ENCODE results near the gene GJB2.

GJB2 gene

GRCh38 chr13:20192158-20192835, 441 bp downstream of the GJB2 start:
- DNase-seq = no peak

GRCh38 chr13:20191311-20192157, 1.2 kb downstream of the GJB2 start:
- no peak for DNase-seq

- no peak for DNase-seq
Measured at GRCh38 chr13:20190481-20191310, 2.0 kb downstream of the GJB2 start.

- DNase-seq = no peak
Measured at GRCh38 chr13:20190076-20190475, 2.7 kb downstream of the GJB2 start.

- peak; percentile 67 for DNase-seq
Measured at GRCh38 chr13:20188667-20189553, 3.8 kb downstream of the GJB2 start.

DNA sequence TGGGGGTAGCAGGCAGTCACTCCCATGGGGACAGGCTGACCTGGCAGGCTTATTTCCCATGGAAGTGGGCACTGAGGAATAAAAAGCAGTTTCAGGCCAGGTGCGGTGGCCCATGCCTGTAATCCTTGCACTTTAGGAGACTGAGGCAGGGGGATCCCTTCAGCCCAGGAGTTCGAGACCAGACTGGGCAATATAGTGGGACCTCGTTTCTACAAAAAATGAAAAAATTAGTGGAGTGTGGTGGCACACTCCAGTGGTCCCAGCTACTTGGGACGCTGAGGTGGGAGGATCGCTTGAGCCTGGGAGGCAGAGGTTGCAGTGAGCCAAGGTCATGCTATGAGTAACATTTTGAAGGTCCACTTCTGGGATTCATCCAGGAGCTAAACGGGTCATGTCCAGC, 6.0 kb downstream of the GJB2 start:
- DNase-seq = no peak

DNA sequence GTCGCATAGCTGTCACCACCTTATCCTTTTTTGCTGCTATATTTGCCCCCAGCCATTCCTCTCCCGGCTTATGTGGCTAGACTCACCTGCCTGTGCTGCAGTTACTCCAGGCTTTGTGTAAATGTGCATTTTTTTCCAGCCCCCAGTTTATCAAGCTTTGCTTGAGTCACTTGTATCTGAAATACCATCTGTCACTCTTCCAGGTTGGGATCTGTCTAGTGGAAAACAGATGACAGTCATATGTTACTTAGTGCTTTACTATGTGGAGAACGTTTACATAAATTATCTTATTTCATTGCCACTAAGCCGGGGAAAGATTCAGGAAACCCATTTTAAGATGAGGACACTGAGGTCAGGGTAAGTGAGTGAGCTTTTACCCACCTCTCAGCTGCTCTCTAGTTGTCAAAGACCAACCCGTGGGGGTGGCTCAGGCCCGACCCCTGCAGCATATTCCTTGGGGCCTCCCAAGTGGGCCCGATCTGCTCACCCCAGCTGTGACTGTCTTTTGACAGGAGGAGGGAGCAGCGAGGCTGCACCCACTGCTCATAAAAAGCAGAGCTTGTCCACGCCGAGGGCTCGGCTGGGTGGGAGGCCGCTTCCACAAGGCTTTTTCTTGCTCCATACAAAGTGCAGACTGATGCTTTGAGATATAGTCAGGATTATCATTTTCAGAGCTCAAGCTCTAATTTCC, 7.2 kb downstream of the GJB2 start:
- DNase-seq = no peak

DNA sequence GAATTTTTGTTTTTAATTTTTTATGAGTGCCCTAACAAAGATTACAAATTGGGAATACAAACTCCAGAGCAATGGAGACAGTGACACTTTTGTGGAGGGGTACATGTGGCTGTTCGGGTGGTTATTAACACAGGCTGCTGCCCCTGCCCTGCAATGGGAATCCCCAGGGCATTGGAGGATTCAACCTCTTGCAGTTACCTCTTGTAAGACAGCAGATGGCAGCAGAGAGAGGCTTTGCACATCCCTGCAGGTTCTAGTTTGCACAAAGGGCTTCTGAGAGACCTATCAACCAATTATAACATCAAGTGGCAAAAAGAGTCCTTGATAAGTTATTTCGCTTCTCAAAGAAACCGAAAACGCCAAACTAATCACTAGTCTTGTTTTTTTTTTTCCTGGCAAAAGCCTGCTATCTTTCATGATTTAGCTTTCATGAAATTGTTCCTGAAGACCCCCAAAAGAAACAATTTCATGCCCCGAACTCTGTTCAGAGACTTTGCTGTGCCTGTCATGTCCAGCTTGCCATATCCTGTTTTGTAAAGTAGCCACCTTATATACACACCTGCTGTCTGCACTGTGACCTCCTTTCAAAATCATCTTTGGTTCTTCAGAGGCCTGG, 10.4 kb downstream of the GJB2 start:
- DNase-seq = peak; percentile 70

GRCh38 chr13:20181188-20181587, 11.6 kb downstream of the GJB2 start:
- no peak for DNase-seq

GRCh38 chr13:20178156-20178555, 14.6 kb downstream of the GJB2 start:
- DNase-seq = no peak

- no peak for DNase-seq
Measured at GRCh38 chr13:20177049-20177831, 15.5 kb downstream of the GJB2 start.

GRCh38 chr13:20175907-20176652, 16.7 kb downstream of the GJB2 start:
- no peak for DNase-seq

DNA sequence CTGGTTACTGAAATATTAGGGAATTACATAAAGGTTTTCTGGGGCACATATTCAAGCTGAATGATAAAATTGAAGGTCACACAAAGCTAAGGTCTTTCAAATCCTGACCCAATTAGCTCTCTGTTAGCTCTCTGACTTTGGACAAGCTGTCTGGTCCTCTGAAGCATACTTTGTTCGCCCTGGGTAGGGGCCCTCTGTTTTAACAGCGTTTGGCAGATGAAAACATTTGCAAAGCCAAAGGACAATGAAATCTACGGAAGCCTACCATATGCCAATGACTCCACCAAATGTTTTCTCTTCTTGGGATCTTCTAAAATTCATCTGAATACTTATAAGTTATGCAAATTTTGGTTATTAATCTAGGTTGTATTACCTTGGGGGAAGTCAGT, 17.3 kb downstream of the GJB2 start:
- no peak for DNase-seq

GRCh38 chr13:20174656-20175405, 17.9 kb downstream of the GJB2 start:
- DNase-seq = peak; percentile 81

DNA sequence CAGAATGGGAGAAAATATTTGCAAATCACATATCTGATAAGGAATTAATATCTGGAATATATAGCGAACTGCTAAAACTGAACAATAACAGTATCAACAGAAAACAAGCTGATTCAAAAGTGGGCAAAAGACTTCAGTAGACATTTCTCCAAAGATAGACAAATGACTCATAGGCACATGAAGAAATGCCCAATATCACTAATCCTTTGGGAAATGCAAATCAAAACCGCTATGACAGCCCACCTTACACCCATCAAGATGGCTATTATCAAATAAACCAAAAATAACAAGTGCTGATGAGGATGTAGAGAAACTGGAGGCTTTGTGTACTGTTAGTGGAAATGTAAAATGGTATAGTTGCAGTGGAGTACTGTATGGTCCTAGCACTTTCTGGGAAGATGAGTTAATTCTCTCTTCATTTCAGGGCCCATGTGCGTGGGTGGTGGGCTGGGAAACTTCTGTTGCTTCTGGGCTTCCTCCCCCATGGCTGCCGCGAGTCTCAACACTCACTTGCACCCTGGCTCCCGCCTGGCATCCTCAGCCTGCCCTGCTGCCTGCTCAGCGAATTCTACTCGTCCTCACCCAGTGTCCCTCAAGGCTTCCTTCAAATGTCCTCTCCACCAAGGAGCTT, 19.5 kb downstream of the GJB2 start:
- no peak for DNase-seq

DNA sequence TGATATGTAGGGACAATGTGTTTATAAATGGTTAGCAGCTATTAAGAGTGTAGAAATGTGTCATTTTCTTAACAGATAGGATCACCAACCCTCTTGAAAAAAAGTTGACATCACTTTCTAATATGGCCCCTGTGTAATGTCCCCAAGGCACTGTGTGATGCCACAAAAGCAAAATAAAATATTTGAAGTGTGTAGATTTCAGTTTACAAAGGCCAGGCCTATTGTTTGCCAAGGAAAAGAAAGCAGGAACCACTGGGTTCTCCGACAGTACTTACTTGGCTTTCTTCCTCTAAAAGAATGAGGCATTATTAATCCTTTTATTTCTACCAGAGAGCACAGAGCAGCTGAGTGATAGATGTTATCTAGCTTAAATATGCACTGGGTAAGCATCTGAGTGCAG, 21.4 kb downstream of the GJB2 start:
- DNase-seq = no peak

GRCh38 chr13:20170921-20171320, 21.8 kb downstream of the GJB2 start:
- DNase-seq = no peak

DNA sequence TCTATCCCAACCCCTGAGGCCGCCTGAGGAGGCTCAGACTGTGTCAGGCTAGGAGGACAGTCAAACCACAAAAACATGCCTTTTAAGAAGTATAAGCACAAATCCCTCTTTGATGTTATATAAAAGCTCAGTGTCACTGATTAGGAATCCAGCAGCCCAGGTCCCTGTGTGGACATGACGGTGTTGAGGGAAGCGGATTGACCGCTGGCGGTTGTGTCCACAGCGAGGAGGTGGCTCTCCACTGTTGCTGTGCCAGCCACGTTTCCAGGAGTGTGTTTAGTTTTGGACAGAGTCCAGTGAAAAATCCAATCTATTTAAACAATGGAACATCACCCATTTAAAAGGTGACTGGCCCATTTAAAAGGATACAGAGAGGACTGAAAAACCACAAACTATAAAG, 24.3 kb downstream of the GJB2 start:
- DNase-seq = no peak
